ENCODE measurements around the gene EEIG1. TPM values are rescaled to one million over a fixed set of nuclear protein-coding genes. Genes with fewer than 3 reads are reported as not detected.

EEIG1 gene
- total and polyA plus RNA-seq, 9 of the 15 experiments (the other 6 are each of a cell fraction or from before 2014, with no cell fraction given), result 0.17 to 16.7 (median 3.6) TPM

- TF ChIP-seq FIP1L1 (IDR thresholded peaks at IDR 0.05; ENCODE audit: low read depth, low read length, poor library complexity, severe bottlenecking) (peak; percentile 18), MAZ (CRISPR knock-in tag; conservative IDR thresholded peaks at IDR 0.05 in 1 of 2, IDR thresholded peaks at IDR 0.05 in 1 of 2) (peak in 1 of 2 experiments; percentile 12; a peak in 3 of 4 replicates), MTF1 (CRISPR knock-in tag; IDR thresholded peaks at IDR 0.05; ENCODE audit: borderline replicate concordance) (no peak), ZNF507 (tag; conservative IDR thresholded peaks at IDR 0.05) (no peak), TFAP4 (CRISPR knock-in tag; IDR thresholded peaks at IDR 0.05; ENCODE audit: borderline replicate concordance) (peak; percentile 81), HNRNPK (IDR thresholded peaks at IDR 0.05; ENCODE audit: low read depth, low read length, poor library complexity, severe bottlenecking) (no peak), KLF1 (tag; IDR thresholded peaks at IDR 0.05) (no peak), NRF1 (conservative IDR thresholded peaks at IDR 0.05 in 1 of 2, IDR thresholded peaks at IDR 0.05 in 1 of 2) (0 out of 4 replicates have a peak, but pooled peaks of 1 of the 2 experiments have one; percentile 20), ZBTB26 (CRISPR knock-in tag; IDR thresholded peaks at IDR 0.05) (no peak), SIN3A (IDR thresholded peaks at IDR 0.05; ENCODE audit: borderline replicate concordance in 2 of 2, control insufficient read depth in 1 of 2, low read depth in 2 of 2, low read length in 2 of 2) (no peak), GATAD2A (IDR thresholded peaks at IDR 0.05) (no peak), NFIX (CRISPR knock-in tag; IDR thresholded peaks at IDR 0.05; ENCODE audit: low read depth) (peak; percentile 97), POU5F1 (IDR thresholded peaks at IDR 0.05; ENCODE audit: borderline replicate concordance, low read depth, low read length, partially characterized antibody) (no peak), CEBPG (CRISPR knock-in tag; IDR thresholded peaks at IDR 0.05) (0 out of 2 replicates have a peak, but pooled peaks have one; percentile 34), CEBPG (tag; conservative IDR thresholded peaks at IDR 0.05 in 1 of 2, IDR thresholded peaks at IDR 0.05 in 1 of 2) (no peak), KDM5B (IDR thresholded peaks at IDR 0.05; ENCODE audit: insufficient replicate concordance, low read depth, low read length) (peak; percentile 47), MITF (IDR thresholded peaks at IDR 0.05) (peak; percentile 70; the same call in 1 of the 2 replicates), ID3 (CRISPR knock-in tag; IDR thresholded peaks at IDR 0.05) (no peak), ID3 (tag; IDR thresholded peaks at IDR 0.05) (no peak), ZNF143 (CRISPR knock-in tag; IDR thresholded peaks at IDR 0.05) (0 out of 2 replicates have a peak, but pooled peaks have one; percentile 45), ZNF449 (CRISPR knock-in tag; IDR thresholded peaks at IDR 0.05) (no peak)
These were observed 1.3 kb downstream of the EEIG1 start (continued) for GRCh38 chr9:127979333-127980059.

Data from K562 (cell line).